HL-60 (cell line): ENCODE data around the gene SEC23IP.

Source experiments
- DNase-seq, 2 experiments: peaks; one replicate each; pipeline ENCODE4 v3.0.0-alpha.2; 2010 to 2020; ENCODE audit warnings: low read depth in 1 of 2, low spot score in 1 of 2
- H3K27ac ChIP-seq: fragments of 250-450 bp; sonication (Bioruptor Pico); replicated peaks from 2 replicates; pipeline ENCODE4 v1.5.1; 2020; ENCODE audit warnings: mild to moderate bottlenecking, moderate library complexity
- H3K27me3 ChIP-seq: fragments of 250-450 bp; sonication (Bioruptor Pico); 2 replicates; pipeline ENCODE4 v1.5.1; 2021; ENCODE audit warnings: mild to moderate bottlenecking, moderate library complexity; ENCODE audit not compliant: insufficient read depth, poor library complexity, severe bottlenecking
- H3K4me3 ChIP-seq: replicated peaks from 2 replicates; pipeline ENCODE4 v1.5.1; 2011; ENCODE audit warnings: mild to moderate bottlenecking, control low read depth, low read length; ENCODE audit not compliant: insufficient read depth
- GABPA ChIP-seq: IDR thresholded peaks from 2 replicates; pipeline ENCODE4 v1.6.1; 2012; ENCODE audit warnings: low read depth
- POLR2AphosphoS5 ChIP-seq: IDR thresholded peaks from 2 replicates; pipeline ENCODE4 v1.6.1; 2012; ENCODE audit warnings: low read depth
- SPI1 ChIP-seq: IDR thresholded peaks from 2 replicates; pipeline ENCODE4 v1.6.1; 2012; ENCODE audit warnings: low read depth, mild to moderate bottlenecking, borderline replicate concordance
- TF ChIP-seq, protein P1 (sequence below): IDR thresholded peaks from 2 replicates; pipeline ENCODE4 v1.6.1; 2012; ENCODE audit warnings: low read depth; ENCODE audit not compliant: insufficient replicate concordance
- TF ChIP-seq, protein P2 (sequence below): IDR thresholded peaks from one replicate; pipeline ENCODE4 v1.5.1; 2011; ENCODE audit warnings: low read length, control low read depth, inconsistent platforms; ENCODE audit not compliant: insufficient read depth

Gene SEC23IP

DNA sequence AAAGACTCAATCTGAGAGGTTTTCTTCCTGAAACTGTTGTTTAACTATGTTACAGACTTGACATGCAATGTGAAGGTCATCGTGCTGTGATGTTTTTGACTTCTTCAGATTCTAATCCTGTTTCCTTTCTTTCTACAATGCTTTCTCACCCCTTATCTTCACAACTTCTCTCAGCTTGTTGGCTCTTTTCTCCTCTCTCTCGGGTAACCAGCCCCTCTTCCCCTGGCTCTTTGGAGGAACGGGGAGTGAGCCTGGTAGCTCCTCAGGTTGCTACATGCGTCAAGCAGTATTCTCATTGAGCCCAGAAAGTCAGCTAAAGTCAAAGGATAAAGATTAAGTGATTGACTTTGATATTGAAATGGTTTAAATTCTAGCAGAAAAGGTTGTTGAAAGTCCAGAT lies 40.1 kb downstream of the SEC23IP start:
- no peak for DNase-seq
- Histone ChIP-seq H3K27ac (no peak overlapping the region), H3K27me3 (no peaks in the 10 kb centered on the region), H3K4me3 (no peak overlapping the region)
- TF ChIP-seq, protein P1, sequence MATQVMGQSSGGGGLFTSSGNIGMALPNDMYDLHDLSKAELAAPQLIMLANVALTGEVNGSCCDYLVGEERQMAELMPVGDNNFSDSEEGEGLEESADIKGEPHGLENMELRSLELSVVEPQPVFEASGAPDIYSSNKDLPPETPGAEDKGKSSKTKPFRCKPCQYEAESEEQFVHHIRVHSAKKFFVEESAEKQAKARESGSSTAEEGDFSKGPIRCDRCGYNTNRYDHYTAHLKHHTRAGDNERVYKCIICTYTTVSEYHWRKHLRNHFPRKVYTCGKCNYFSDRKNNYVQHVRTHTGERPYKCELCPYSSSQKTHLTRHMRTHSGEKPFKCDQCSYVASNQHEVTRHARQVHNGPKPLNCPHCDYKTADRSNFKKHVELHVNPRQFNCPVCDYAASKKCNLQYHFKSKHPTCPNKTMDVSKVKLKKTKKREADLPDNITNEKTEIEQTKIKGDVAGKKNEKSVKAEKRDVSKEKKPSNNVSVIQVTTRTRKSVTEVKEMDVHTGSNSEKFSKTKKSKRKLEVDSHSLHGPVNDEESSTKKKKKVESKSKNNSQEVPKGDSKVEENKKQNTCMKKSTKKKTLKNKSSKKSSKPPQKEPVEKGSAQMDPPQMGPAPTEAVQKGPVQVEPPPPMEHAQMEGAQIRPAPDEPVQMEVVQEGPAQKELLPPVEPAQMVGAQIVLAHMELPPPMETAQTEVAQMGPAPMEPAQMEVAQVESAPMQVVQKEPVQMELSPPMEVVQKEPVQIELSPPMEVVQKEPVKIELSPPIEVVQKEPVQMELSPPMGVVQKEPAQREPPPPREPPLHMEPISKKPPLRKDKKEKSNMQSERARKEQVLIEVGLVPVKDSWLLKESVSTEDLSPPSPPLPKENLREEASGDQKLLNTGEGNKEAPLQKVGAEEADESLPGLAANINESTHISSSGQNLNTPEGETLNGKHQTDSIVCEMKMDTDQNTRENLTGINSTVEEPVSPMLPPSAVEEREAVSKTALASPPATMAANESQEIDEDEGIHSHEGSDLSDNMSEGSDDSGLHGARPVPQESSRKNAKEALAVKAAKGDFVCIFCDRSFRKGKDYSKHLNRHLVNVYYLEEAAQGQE = no peak
- TF ChIP-seq GABPA (no peak), SPI1 (no peak), POLR2AphosphoS5 (no peak)
- TF ChIP-seq, protein P2, sequence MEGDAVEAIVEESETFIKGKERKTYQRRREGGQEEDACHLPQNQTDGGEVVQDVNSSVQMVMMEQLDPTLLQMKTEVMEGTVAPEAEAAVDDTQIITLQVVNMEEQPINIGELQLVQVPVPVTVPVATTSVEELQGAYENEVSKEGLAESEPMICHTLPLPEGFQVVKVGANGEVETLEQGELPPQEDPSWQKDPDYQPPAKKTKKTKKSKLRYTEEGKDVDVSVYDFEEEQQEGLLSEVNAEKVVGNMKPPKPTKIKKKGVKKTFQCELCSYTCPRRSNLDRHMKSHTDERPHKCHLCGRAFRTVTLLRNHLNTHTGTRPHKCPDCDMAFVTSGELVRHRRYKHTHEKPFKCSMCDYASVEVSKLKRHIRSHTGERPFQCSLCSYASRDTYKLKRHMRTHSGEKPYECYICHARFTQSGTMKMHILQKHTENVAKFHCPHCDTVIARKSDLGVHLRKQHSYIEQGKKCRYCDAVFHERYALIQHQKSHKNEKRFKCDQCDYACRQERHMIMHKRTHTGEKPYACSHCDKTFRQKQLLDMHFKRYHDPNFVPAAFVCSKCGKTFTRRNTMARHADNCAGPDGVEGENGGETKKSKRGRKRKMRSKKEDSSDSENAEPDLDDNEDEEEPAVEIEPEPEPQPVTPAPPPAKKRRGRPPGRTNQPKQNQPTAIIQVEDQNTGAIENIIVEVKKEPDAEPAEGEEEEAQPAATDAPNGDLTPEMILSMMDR = no peak

DNA sequence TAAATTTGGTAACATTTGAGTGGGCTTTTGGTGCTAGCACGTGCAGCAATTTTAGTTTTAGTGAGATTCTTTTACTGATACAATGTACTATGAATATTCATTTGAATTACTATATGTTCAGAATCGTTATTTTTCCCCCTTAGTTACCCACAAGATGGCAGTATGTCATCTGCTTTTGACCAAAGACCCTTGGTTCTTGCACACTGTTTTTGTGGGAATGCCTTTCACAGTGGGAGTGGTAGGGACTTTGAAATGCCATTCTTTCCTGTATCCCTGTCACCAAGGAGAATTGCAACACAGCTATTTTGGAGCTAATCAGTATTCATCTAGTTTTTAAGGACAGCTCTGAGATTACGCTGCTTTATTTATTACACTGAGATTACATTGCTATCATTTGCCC lies 40.6 kb downstream of the SEC23IP start:
- DNase-seq = no peak
- H3K27ac ChIP-seq = no peak overlapping the region
- TF ChIP-seq, protein P2 = peak; percentile 3
- TF ChIP-seq POLR2AphosphoS5 = no peak
- H3K4me3 ChIP-seq = no peak overlapping the region
- no peaks in the 10 kb centered on the region for H3K27me3 ChIP-seq

DNA sequence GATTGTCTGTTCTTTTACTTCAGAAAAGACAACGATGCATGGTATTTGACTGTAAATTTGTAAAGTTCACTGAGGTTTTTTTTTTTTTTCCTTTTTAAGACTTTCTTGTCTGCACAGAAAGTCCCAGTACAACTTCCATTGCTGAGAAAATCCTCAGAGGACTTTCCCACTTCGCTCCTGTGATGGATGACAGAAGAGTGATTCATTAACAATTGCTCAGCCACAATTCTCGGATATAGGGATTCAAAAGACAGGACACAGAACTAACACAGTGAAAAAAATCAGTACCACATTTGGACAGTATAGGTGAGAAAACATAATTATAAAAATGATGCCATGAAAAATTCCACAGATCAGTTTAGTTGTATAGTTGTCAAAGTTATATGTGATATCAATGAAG lies 48.0 kb downstream of the SEC23IP start:
- no peak for DNase-seq
- TF ChIP-seq, protein P1 = no peak
- TF ChIP-seq GABPA (no peak), SPI1 (no peak), POLR2AphosphoS5 (no peak)
- TF ChIP-seq, protein P2 = no peak
- Histone ChIP-seq H3K27me3 (no peaks in the 10 kb centered on the region), H3K27ac (no peak overlapping the region), H3K4me3 (no peak overlapping the region)

DNA sequence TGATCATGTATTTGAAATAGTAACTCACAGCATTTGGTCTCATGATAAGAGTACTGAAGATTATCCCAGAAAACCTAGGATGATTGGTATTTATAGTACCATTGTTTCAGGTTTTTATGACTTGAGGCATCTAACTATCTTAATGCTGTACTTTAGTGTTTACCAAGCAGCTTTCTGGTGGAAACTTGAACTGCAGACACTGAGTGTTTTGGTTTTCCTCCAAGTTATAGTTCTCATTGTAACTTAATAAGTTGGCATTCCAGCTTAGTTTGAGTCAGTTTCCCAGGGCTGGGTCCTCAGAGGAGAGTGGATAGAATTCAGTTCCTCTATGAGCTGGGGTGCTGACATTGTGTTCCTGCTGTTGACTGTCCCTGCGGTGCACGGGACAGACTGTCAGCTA lies 50.4 kb downstream of the SEC23IP start:
- DNase-seq = no peak
- no peak overlapping the region for H3K4me3 ChIP-seq
- TF ChIP-seq SPI1 (no peak), GABPA (no peak), POLR2AphosphoS5 (no peak)
- TF ChIP-seq, protein P1 = no peak
- TF ChIP-seq, protein P2 = no peak
- H3K27ac ChIP-seq = no peak overlapping the region
- H3K27me3 ChIP-seq = no peaks in the 10 kb centered on the region
